NCI-H2227 (cell line): ENCODE measurements around the gene SLC6A6.
"Not testable (repeated sequence)": the region's sequence is repeated elsewhere in the genome, so short reads cannot be mapped to it uniquely, and the experiment has no call there.

ENCODE experiments used
- DNase-seq: peaks from one replicate; lab custom pipeline; 2025; ENCODE audit not compliant: unreplicated experiment; lab: John Stamatoyannopoulos, UW

Gene SLC6A6

GRCh38 chr3:14434126-14434497 is 31.7 kb downstream of the SLC6A6 start:
- no peak for DNase-seq

DNA sequence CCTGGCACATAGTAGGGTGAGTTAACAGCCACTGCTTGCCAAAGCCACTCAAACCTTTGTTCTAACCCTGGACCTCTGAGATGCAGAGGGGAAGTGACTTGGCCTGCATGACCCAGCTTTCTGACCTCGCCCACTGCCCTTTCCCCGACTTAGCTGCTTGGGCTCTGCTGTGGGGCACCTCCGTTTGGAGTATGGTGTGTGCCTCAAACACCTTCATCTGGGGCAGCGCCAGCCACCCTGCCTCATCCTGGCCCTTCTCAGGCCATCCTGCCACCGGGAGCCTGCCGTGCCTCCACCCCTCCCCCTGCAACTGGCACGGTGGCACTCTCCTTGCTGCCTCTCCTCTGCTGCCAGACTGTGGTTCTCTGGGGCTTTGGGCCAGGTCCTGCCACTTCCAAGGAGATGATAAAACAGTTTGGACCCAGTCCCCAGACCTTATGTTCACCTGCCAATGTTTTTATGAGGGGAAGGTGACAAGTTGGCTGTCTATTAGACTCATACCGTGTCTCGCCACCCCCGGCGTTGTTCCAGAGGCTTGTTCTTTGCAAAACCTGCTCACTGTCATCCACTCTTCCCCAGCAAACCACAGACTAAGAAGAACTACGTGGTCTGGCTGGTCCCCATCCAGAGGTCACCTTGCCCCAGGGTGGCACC is 32.2 kb downstream of the SLC6A6 start:
- no peak for DNase-seq

GRCh38 chr3:14435175-14436014 is 33.0 kb downstream of the SLC6A6 start:
- no peak for DNase-seq

GRCh38 chr3:14436954-14437281 is 34.5 kb downstream of the SLC6A6 start:
- no peak for DNase-seq

- DNase-seq: not testable (repeated sequence)
These were observed 35.3 kb downstream of the SLC6A6 start for GRCh38 chr3:14437705-14438104.

- DNase-seq: no peak
These were observed 35.9 kb downstream of the SLC6A6 start for GRCh38 chr3:14438262-14438661.

GRCh38 chr3:14438929-14439328 is 36.5 kb downstream of the SLC6A6 start:
- no peak for DNase-seq

GRCh38 chr3:14439501-14440167 is 37.2 kb downstream of the SLC6A6 start:
- peak; percentile 78 for DNase-seq

GRCh38 chr3:14440168-14440518 is 37.7 kb downstream of the SLC6A6 start:
- DNase-seq: no peak

- DNase-seq: peak; percentile 82
These were observed 38.3 kb downstream of the SLC6A6 start for GRCh38 chr3:14440531-14441239.

GRCh38 chr3:14441240-14441919 is 39.0 kb downstream of the SLC6A6 start:
- no peak for DNase-seq

- no peak for DNase-seq
These were observed 39.5 kb downstream of the SLC6A6 start for GRCh38 chr3:14441920-14442300.

DNA sequence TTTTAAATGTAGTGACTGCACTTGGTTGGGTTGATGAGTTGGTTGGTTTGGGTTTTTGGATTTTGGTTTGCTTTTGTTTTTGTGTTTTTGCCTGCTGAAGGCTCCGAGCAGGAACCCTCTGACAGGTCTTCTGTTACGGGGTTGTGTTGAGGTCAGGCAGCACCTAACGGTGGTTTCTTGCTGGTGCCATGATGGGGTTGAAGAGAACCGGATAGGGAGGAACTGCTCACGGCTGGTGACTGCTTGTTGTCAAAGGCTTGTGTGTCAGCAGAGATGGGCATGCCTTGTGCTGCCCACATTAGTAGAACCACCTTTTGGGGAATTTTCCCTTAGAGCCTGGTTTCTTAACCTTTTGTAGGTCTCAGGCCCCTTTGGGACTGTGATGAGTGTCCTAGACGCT is 42.0 kb downstream of the SLC6A6 start:
- no peak for DNase-seq

DNA sequence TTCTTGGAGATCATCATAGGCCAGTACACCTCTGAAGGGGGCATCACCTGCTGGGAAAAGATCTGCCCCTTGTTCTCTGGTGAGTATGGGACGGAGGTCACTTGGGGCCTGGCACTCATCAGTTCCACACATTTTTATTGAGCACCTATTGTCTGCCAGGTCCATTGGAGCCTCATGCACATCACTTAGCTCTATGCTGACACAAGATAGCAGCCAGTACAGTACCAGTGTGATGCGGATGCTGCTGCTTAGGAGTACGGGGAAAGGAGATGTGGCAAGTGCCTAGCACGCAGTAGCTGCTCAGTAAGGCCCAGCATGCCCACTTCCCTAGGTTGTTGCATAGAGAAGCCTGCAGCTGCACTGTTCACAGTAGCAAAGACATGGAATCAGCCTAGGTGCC is 43.4 kb downstream of the SLC6A6 start:
- no peak for DNase-seq

GRCh38 chr3:14446988-14447570 is 44.7 kb downstream of the SLC6A6 start:
- DNase-seq: no peak

DNA sequence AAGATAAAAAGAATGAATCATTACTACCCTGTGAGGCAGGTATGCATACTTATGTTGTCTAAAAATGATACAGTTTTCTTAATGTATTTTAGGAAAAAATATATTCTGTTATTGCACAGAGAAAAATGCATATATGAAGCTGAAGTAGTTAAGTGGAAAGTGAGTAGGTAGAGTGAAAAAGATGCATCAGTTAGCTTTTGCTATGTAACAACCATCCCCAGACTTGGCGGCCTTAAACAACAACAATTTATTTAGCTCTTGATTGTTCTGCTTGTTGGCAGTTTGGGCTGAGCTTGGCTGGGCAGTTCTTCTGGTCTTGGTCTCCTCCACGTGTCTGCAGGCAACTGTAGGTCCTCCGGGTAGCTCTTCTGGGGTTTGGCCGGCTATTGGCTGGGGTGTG is 45.7 kb downstream of the SLC6A6 start:
- DNase-seq: no peak

- no peak for DNase-seq
These were observed 46.6 kb downstream of the SLC6A6 start for GRCh38 chr3:14448756-14449727.

GRCh38 chr3:14450506-14450905 is 48.1 kb downstream of the SLC6A6 start:
- DNase-seq: no peak

GRCh38 chr3:14450922-14451606 is 48.7 kb downstream of the SLC6A6 start:
- DNase-seq: no peak
